A375 (cell line): ENCODE results near the gene C5orf15. TPM values are rescaled to one million over a fixed set of nuclear protein-coding genes. Genes with fewer than 3 reads are reported as not detected.

Experiments used
- total RNA-seq: library from RNA; depleted of rRNA; stranded (reverse); fragments of >200 nt; shearing (Covaris generic); gene quantifications from 2 replicates; pipeline ENCODE4 v1.2.3, GENCODE V29; 2014; rRNA removed

Gene C5orf15
- 51.4 and 52.1 TPM in 2 replicates for total RNA-seq

GRCh38 chr5:133968204-133968980, at the start of gene C5orf15:
C5orf15 (minus strand) TSS chr5:133968625; CDS start chr5:133968584, 41 bp downstream.

GRCh38 chr5:134004626-134005416, 36.4 kb upstream of the C5orf15 start, which contains the start of gene VDAC1:
VDAC1 (minus strand) TSS chr5:134004975; CDS start chr5:133993012, 11,963 bp downstream.

Other genes with a start within 250 kb of the C5orf15 start
- 231 and 276 TPM in 2 replicates for gene VDAC1, start 36.4 kb upstream of the C5orf15 start, total RNA-seq
- 0.72 and 2.7 TPM in 2 replicates for gene TCF7, start 146.1 kb upstream of the C5orf15 start, total RNA-seq
- 195 and 204 TPM in 2 replicates for gene SKP1, start 208.3 kb upstream of the C5orf15 start, total RNA-seq